GM12875 (cell line): Measurements from ENCODE around the gene LRFN4.

Experiments used
- H3K4me3 ChIP-seq: one replicate; pipeline ENCODE4 v1.5.1; 2011; ENCODE audit warnings: low read depth, low read length, control low read depth
- CTCF ChIP-seq: IDR thresholded peaks from 2 replicates; pipeline ENCODE4 v1.5.1; 2011; ENCODE audit warnings: low read depth, mild to moderate bottlenecking, control low read depth, inconsistent platforms, low read length, moderate library complexity, borderline replicate concordance; ENCODE audit not compliant: insufficient read depth

Gene LRFN4

GRCh38 chr11:66885469-66885868 is 28.6 kb downstream of the LRFN4 start:
- no peak overlapping the region for H3K4me3 ChIP-seq
- no peak for TF ChIP-seq CTCF

DNA sequence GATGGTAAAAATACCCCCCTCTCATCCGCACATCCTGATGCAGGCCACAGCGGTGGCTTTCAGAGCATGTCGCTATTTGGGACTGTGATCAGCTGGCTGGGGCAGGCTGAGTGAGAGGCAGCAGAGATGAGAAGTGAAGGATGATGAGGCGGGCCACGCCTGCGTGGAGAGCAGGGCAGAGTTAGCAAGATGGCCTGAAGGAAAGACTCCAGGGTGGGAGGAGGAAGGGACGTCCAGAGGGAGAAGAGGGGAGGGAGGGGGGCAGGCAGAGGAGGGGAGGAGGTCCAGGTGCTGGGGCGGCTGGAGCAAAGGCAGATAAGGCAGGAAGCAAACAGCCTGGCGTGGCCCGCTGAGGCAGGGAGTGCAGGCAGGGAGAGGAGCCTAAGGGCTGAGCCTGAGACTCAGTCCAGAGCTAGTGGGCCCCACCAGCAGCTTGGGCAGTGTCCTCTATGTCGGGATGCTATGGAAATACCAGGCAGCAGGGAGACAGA is 29.1 kb downstream of the LRFN4 start:
- TF ChIP-seq CTCF, result no peak
- H3K4me3 ChIP-seq, result no peak overlapping the region

GRCh38 chr11:66886671-66887221 is 29.9 kb downstream of the LRFN4 start:
- no peak for TF ChIP-seq CTCF
- H3K4me3 ChIP-seq, result no peak overlapping the region

DNA sequence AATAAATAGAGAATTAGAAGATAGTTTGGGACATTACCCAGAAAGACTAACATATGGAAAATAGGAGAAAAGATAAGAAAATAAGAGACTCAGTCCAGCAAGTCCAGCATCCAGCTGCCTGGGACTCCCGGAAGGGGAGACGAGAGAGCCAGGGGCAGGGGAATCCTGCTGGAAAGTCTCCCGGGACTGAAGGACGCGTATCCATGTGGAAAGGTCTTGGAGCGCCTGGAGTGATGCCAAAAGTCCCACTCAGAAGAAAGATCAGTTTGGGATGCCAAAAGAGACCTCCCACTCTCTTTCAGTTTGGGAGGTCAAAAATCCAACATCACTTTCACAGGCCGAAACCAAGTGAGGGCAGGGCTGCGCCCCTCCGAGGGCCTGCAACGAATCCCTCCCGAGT is 30.7 kb downstream of the LRFN4 start:
- TF ChIP-seq CTCF, result no peak
- H3K4me3 ChIP-seq, result no peak overlapping the region

GRCh38 chr11:66888282-66888681 is 31.4 kb downstream of the LRFN4 start:
- TF ChIP-seq CTCF, result no peak

DNA sequence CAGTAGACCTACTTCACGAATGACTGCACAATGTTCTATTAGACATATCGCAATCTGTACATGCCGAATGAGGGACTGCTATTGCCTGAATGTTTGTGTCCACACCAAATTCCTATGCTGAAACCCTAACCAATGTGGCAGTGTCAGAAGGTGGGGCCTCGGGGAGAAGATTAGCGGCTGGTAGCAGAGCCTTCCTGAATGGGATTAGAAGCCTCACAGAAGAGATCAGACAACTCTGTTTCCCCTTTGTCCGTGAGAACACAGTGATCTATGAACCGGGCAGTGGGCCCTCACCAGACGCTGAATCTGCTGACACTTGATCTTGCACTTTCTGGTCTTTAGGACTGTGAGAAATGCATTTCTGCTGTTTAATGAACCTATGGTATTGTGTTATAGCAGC is 33.1 kb downstream of the LRFN4 start:
- TF ChIP-seq CTCF, result no peak
- H3K4me3 ChIP-seq, result no peak overlapping the region

More at GRCh38 chr11:66888282-66888681, 31.4 kb downstream of the LRFN4 start:
- no peak overlapping the region for H3K4me3 ChIP-seq

GRCh38 chr11:66891851-66892660 is 35.2 kb downstream of the LRFN4 start:
- no peak overlapping the region for H3K4me3 ChIP-seq
- TF ChIP-seq CTCF, result no peak
